Trophoblast cell (in vitro differentiated cells and primary cell): Measurements from ENCODE around the gene PKP3.

ENCODE experiments used
- DNase-seq, 2 donors: peaks; one replicate each; pipeline ENCODE4 v3.0.0-alpha.2; 2016
- H2AFZ ChIP-seq: 2 replicates; pipeline ENCODE4 v1.6.1; 2013; ENCODE audit warnings: low read length, moderate library complexity, mild to moderate bottlenecking; ENCODE audit not compliant: insufficient read depth, poor library complexity
- H2AK5ac ChIP-seq: 2 replicates; pipeline ENCODE4 v1.6.1; 2013; ENCODE audit warnings: mild to moderate bottlenecking, low read length
- H2BK120ac ChIP-seq: 2 replicates; pipeline ENCODE4 v1.6.1; 2013; ENCODE audit warnings: low read length, mild to moderate bottlenecking, moderate library complexity; ENCODE audit not compliant: insufficient read depth, poor library complexity
- H2BK12ac ChIP-seq: 2 replicates; pipeline ENCODE4 v1.6.1; 2013; ENCODE audit warnings: mild to moderate bottlenecking, low read length, moderate library complexity
- H2BK5ac ChIP-seq: 2 replicates; pipeline ENCODE4 v1.6.1; 2013; ENCODE audit warnings: low read length, low read depth, moderate library complexity, mild to moderate bottlenecking; ENCODE audit not compliant: poor library complexity
- H3K14ac ChIP-seq: 2 replicates; pipeline ENCODE4 v1.6.1; 2013; ENCODE audit warnings: mild to moderate bottlenecking, low read length
- H3K18ac ChIP-seq: 2 replicates; pipeline ENCODE4 v1.6.1; 2013; ENCODE audit warnings: mild to moderate bottlenecking, low read length
- H3K23ac ChIP-seq: 2 replicates; pipeline ENCODE4 v1.6.1; 2013; ENCODE audit warnings: low read length
- H3K27ac ChIP-seq: 2 replicates; pipeline ENCODE4 v1.5.1; 2013; ENCODE audit warnings: low read depth, mild to moderate bottlenecking, inconsistent platforms, low read length, moderate library complexity
- H3K27me3 ChIP-seq: 2 replicates; pipeline ENCODE4 v1.6.1; 2013; ENCODE audit warnings: inconsistent platforms, mild to moderate bottlenecking, low read length, moderate library complexity; ENCODE audit not compliant: insufficient read depth
- H3K36me3 ChIP-seq, 2 experiments: 1 replicate in 1 of 2; 2 replicates in 1 of 2; pipeline ENCODE4 v1.6.1; 2013; ENCODE audit warnings: low read length in 2 of 2, mild to moderate bottlenecking in 2 of 2, moderate library complexity in 1 of 2; ENCODE audit not compliant: insufficient read depth in 2 of 2, control insufficient read depth in 1 of 2
- H3K4ac ChIP-seq: 2 replicates; pipeline ENCODE4 v1.6.1; 2013; ENCODE audit warnings: low read depth, mild to moderate bottlenecking, low read length, moderate library complexity
- H3K4me1 ChIP-seq, 2 experiments: 1 replicate in 1 of 2; 2 replicates in 1 of 2; pipeline ENCODE4 v1.6.1; 2013; ENCODE audit warnings: low read length in 2 of 2, mild to moderate bottlenecking in 2 of 2, moderate library complexity in 1 of 2; ENCODE audit not compliant: insufficient read depth in 2 of 2, control insufficient read depth in 1 of 2
- H3K4me2 ChIP-seq: 2 replicates; pipeline ENCODE4 v1.6.1; 2013; ENCODE audit warnings: inconsistent platforms, mild to moderate bottlenecking, low read length, moderate library complexity
- H3K4me3 ChIP-seq: 2 replicates; pipeline ENCODE4 v1.5.1; 2013; ENCODE audit warnings: mild to moderate bottlenecking, low read depth, low read length, inconsistent platforms
- H3K79me1 ChIP-seq: one replicate; pipeline ENCODE4 v1.6.1; 2013; ENCODE audit warnings: low read length
- H3K79me2 ChIP-seq: 2 replicates; pipeline ENCODE4 v1.6.1; 2013; ENCODE audit warnings: low read length, mild to moderate bottlenecking; ENCODE audit not compliant: control insufficient read depth, insufficient read depth, poor library complexity
- H3K9ac ChIP-seq: 2 replicates; pipeline ENCODE4 v1.6.1; 2013; ENCODE audit warnings: mild to moderate bottlenecking, low read length
- H3K9me3 ChIP-seq: 2 replicates; pipeline ENCODE4 v1.6.1; 2013; ENCODE audit warnings: low read depth, mild to moderate bottlenecking, control low read depth, inconsistent platforms, low read length; ENCODE audit not compliant: insufficient read depth
- H4K12ac ChIP-seq: 2 replicates; pipeline ENCODE4 v1.6.1; 2013; ENCODE audit warnings: low read depth, mild to moderate bottlenecking, low read length, moderate library complexity
- H4K8ac ChIP-seq: 2 replicates; pipeline ENCODE4 v1.6.1; 2013; ENCODE audit warnings: low read depth, mild to moderate bottlenecking, low read length, moderate library complexity
- H4K91ac ChIP-seq: one replicate; pipeline ENCODE4 v1.6.1; 2013; ENCODE audit warnings: low read depth, mild to moderate bottlenecking, low read length, moderate library complexity
- WGBS: extraction: QIAGEN DNeasy Blood & Tissue Kit; methylation state at CpG from one replicate; pipeline ENCODE4 v1.1.7; 2013; ENCODE audit warnings: missing lambda C conversion rate; ENCODE audit not compliant: insufficient read length, insufficient coverage; ENCODE audit errors: extremely low coverage; 5-methylcytosine and 5-hydroxymethylcytosine counted together

The PKP3 gene

GRCh38 chr11:449889-450808, 56.1 kb downstream of the PKP3 start, which contains the start of gene PTDSS2:
TSS of gene PTDSS2 (plus strand) at chr11:450279. CDS start at chr11:450456, 177 bp downstream.
- Histone ChIP-seq H3K14ac (peak within 1 kb of the TSS; percentile 81), H3K4me3 (peak within 1 kb of the TSS; percentile 93), H3K4me1 (peaks cover 21 to 26% of the 10 kb centered on the region in 2 experiments), H4K91ac (peak within 1 kb of the TSS; percentile 88), H3K27ac (peak within 1 kb of the TSS; percentile 45), H4K12ac (peak within 1 kb of the TSS; percentile 83), H4K8ac (peak within 1 kb of the TSS; percentile 96), H3K79me2 (peaks cover 15% of the 10 kb centered on the region), H2BK120ac (peak within 1 kb of the TSS; percentile 80), H3K18ac (peak within 1 kb of the TSS; percentile 89), H3K79me1 (peaks cover 18% of the 10 kb centered on the region), H3K23ac (no peak within 1 kb of the TSS), H3K4me2 (peak within 1 kb of the TSS; percentile 87), H3K36me3 (peaks cover 19 to 26% of the 10 kb centered on the region in 2 experiments), H3K9me3 (peaks cover 3% of the 10 kb centered on the region), H2BK5ac (peak within 1 kb of the TSS; percentile 78), H2AK5ac (peak within 1 kb of the TSS; percentile 69), H2AFZ (peak within 1 kb of the TSS; percentile 92), H3K4ac (peak within 1 kb of the TSS; percentile 70), H3K9ac (peak within 1 kb of the TSS; percentile 88), H3K27me3 (no peaks in the 10 kb centered on the region), H2BK12ac (peak within 1 kb of the TSS; percentile 26)
- DNase-seq: peak; percentile 96
- no CpG with 5 or more reads among the region's 108 CpGs for WGBS

GRCh38 chr11:450809-451451, 56.9 kb downstream of the PKP3 start:
- Histone ChIP-seq H3K9ac (peak overlapping the region; percentile 88), H3K27ac (no peak overlapping the region), H3K4ac (peak overlapping the region; percentile 70), H3K18ac (peak overlapping the region; percentile 71), H2BK120ac (peak overlapping the region; percentile 80), H2AK5ac (no peak overlapping the region), H2BK12ac (no peak overlapping the region), H4K91ac (peak overlapping the region; percentile 88), H3K79me1 (peaks cover 18% of the 10 kb centered on the region), H3K4me2 (peak overlapping the region; percentile 87), H3K4me1 (peaks cover 21 to 25% of the 10 kb centered on the region in 2 experiments), H3K9me3 (peaks cover 3% of the 10 kb centered on the region), H4K12ac (peak overlapping the region; percentile 82), H2BK5ac (peak overlapping the region; percentile 62), H3K36me3 (peaks cover 19 to 28% of the 10 kb centered on the region in 2 experiments), H3K14ac (peak overlapping the region; percentile 75), H2AFZ (peak overlapping the region; percentile 73), H3K4me3 (peak overlapping the region; percentile 93), H3K27me3 (no peaks in the 10 kb centered on the region), H3K79me2 (peaks cover 18% of the 10 kb centered on the region), H3K23ac (no peak overlapping the region), H4K8ac (peak overlapping the region; percentile 78)
- peak in 1 of 2 donors; percentile 57 for DNase-seq
- WGBS: no CpG with 5 or more reads among the region's 46 CpGs

GRCh38 chr11:451738-452137, 57.7 kb downstream of the PKP3 start:
- Histone ChIP-seq H3K23ac (no peak overlapping the region), H4K91ac (no peak overlapping the region), H4K12ac (no peak overlapping the region), H3K14ac (no peak overlapping the region), H2BK120ac (no peak overlapping the region), H3K27me3 (no peaks in the 10 kb centered on the region), H2BK5ac (no peak overlapping the region), H3K9ac (no peak overlapping the region), H3K4me2 (no peak overlapping the region), H3K79me1 (peaks cover 16% of the 10 kb centered on the region), H3K36me3 (peaks cover 23 to 30% of the 10 kb centered on the region in 2 experiments), H3K4me3 (no peak overlapping the region), H3K27ac (no peak overlapping the region), H3K4me1 (peaks cover 17 to 21% of the 10 kb centered on the region in 2 experiments), H2AK5ac (no peak overlapping the region), H3K4ac (peak overlapping the region; percentile 35), H3K79me2 (peaks cover 18% of the 10 kb centered on the region), H3K9me3 (peaks cover 3% of the 10 kb centered on the region), H4K8ac (no peak overlapping the region), H2AFZ (no peak overlapping the region), H3K18ac (no peak overlapping the region), H2BK12ac (no peak overlapping the region)
- DNase-seq: no peak
- WGBS: no CpG with 5 or more reads among the region's 14 CpGs

- Histone ChIP-seq H3K27me3 (no peaks in the 10 kb centered on the region), H3K79me1 (peaks cover 16% of the 10 kb centered on the region), H2AK5ac (no peak overlapping the region), H3K79me2 (peaks cover 18% of the 10 kb centered on the region), H3K4me1 (peaks cover 14 to 19% of the 10 kb centered on the region in 2 experiments), H3K9ac (no peak overlapping the region), H4K12ac (no peak overlapping the region), H4K91ac (no peak overlapping the region), H3K4me3 (no peak overlapping the region), H3K18ac (no peak overlapping the region), H3K36me3 (peaks cover 27 to 33% of the 10 kb centered on the region in 2 experiments), H2BK120ac (no peak overlapping the region), H3K14ac (no peak overlapping the region), H3K4me2 (no peak overlapping the region), H3K9me3 (peaks cover 3% of the 10 kb centered on the region), H4K8ac (no peak overlapping the region), H2AFZ (no peak overlapping the region), H3K4ac (no peak overlapping the region), H3K23ac (no peak overlapping the region), H3K27ac (no peak overlapping the region), H2BK5ac (no peak overlapping the region), H2BK12ac (no peak overlapping the region)
- no peak for DNase-seq
- whole genome bisulfite sequencing: no CpG with 5 or more reads among the region's 12 CpGs
These were observed 58.3 kb downstream of the PKP3 start for GRCh38 chr11:452203-452744.
